HG03175 (cell line): Measurements from ENCODE around the gene GRIFIN.
"Not testable (repeated sequence)": the region's sequence is repeated elsewhere in the genome, so short reads cannot be mapped to it uniquely, and the experiment has no call there.

Source experiments
- ATAC-seq: cut with Tn5 transposase; IDR thresholded peaks from one replicate; pipeline ENCODE4 v1.9.1; 2021; ENCODE audit warnings: mild to moderate bottlenecking, moderate library complexity; ENCODE audit not compliant: unreplicated experiment

GRIFIN gene

GRCh38 chr7:2461268-2462026, 14.8 kb downstream of the GRIFIN start:
- no peak for ATAC-seq

GRCh38 chr7:2460641-2461040, 15.6 kb downstream of the GRIFIN start:
- ATAC-seq: no peak

GRCh38 chr7:2460188-2460587, 16.0 kb downstream of the GRIFIN start:
- ATAC-seq: no peak

GRCh38 chr7:2459674-2460073, 16.5 kb downstream of the GRIFIN start:
- no peak for ATAC-seq

DNA sequence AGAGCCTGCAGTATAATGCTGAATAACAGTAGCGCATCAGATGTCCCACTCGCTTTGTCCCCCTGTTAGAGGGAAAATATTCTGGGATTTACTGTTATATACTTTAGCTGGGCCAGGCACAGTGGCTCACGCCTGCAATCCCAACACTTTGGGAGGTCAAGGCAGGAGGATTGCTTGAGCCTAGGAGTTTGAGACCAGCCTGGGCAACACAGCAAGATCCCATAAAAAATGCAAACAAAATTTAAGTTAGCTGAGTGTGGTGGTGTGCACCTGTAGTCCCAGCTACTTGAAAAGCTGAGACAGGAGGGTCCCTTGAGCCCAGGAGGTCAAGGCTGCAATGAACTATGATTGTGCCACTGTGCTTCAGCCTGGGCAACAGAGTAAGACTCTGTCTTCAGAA, 22.3 kb downstream of the GRIFIN start:
- ATAC-seq: not testable (repeated sequence)

- no peak for ATAC-seq
Observed at GRCh38 chr7:2452643-2453270, 23.4 kb downstream of the GRIFIN start.

DNA sequence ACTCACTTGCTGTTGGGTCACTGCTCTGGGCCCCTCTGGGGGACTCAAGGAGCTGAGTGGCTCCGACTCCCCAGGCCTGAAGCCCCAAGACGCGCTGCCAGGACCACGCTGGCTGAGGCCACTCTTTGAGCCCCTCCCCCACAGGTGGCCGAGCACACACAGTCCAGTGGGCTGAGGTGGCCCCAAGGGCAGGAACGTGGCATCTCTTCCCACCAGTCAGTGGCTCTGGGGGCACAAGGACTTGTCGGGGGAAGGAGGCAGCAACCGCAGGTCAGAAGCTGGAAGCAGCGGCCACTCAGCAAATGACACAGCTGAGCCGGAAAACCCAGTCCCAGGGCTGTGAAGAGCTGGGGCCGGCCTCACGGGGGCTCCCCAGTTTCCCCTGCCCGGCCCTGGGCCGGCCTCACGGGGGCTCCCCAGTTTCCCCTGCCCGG, 24.1 kb downstream of the GRIFIN start:
- ATAC-seq: peak; percentile 23

- ATAC-seq: peak; percentile 78
Observed at GRCh38 chr7:2451171-2452073, 24.8 kb downstream of the GRIFIN start.

DNA sequence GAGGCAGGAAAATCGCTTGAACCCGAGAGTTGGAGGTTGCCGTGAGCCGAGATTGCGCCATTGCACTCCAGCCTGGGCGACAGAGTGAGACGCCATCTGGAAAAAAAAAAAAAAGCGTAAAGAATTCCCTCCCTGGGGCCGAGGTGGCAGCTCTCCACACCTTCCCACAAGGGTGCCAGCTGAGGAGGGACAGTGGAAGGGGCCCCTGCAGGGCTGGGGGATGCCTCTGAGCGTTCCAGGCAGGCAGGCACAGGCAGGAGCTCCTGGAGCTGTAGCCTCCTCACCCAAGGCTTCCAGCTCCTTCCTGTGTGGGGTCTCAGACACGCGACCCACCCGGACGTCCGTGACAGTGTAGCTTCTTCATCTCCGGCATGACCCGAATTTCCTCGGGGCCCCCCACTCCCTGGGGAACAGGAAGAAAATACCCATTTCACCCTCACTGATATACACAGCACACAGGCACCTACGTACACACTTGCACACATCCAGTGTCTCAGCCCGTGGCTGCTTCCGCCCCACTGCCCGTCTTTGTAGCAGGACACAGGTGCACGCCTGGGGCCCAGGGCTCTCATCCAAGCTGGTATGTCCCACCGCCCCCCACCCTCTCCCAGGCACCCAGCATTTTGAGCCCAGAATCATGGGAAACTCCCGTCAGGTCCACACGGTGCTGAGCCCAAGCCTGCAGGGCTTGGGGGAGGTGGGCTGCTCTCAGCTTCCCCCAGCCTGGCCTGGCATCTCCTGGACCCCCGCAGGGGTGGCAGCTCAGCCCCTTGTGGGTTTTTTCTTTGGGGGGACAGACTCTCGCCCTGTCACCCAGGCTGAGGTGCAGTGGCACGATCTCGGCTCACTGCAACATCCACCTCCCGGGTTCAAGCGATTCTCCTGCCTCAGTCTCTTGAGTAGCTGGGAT, 25.7 kb downstream of the GRIFIN start:
- no peak for ATAC-seq

DNA sequence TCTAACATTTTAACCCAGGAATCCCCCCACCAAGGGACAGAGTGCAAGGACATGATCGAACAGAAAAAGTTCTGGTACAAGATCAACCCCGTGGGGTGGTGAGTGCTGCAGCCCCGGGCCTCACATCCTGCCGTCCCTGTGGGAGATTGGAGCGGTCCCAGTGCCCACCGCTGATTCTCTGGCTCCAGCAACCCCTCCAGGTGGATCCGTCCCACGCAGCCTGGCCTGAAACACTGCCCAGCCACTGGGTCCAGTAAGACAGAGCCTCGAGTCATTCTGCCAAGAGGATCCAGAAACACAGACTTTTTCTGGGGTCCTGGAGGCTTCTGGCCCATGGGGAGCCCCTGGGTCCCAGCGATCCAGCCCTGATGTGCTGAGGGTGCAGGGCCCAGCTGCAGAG, 29.5 kb downstream of the GRIFIN start:
- ATAC-seq: no peak

- no peak for ATAC-seq
Observed at GRCh38 chr7:2445898-2446555, 30.2 kb downstream of the GRIFIN start.

DNA sequence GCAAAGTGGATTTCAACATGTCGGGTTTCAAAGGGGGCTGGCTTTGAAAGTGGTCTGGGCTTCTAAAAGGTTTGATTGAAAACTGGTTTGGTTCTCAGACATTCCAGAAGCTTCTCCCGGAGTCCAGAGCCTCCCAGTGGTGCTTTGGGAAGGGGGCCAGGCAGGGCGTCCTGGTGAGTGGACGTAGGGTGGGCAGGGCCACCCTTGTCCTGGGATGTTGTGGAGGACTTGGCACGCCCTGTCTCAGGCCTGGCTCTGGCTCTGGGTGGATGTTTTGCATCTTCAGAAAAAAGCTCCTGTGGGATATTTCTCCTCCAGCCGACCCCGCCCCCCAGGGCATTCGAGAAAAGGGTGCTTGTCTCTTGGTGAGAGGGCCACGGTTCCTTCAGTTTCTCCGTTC, 31.2 kb downstream of the GRIFIN start:
- ATAC-seq: no peak

- ATAC-seq: no peak
Observed at GRCh38 chr7:2444476-2444875, 31.7 kb downstream of the GRIFIN start.

DNA sequence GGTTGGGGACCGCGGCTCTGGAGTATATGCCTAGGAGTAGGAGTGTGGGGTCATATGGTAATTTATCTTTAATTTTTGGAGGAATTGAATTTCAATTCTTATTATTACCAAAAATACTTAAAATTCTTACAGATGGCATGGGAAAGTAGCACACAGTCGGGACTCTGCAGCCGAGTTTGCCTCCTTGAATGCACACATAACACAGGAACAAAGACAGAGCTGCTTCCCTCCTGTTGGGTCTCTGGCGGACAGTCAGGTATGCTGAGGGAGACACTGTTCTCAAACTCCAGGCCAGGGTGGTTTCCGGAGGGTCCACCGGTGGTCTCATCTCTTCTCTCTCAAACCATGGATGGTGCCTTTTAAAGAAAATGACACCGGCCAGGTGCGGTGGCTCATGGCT, 32.7 kb downstream of the GRIFIN start:
- no peak for ATAC-seq

DNA sequence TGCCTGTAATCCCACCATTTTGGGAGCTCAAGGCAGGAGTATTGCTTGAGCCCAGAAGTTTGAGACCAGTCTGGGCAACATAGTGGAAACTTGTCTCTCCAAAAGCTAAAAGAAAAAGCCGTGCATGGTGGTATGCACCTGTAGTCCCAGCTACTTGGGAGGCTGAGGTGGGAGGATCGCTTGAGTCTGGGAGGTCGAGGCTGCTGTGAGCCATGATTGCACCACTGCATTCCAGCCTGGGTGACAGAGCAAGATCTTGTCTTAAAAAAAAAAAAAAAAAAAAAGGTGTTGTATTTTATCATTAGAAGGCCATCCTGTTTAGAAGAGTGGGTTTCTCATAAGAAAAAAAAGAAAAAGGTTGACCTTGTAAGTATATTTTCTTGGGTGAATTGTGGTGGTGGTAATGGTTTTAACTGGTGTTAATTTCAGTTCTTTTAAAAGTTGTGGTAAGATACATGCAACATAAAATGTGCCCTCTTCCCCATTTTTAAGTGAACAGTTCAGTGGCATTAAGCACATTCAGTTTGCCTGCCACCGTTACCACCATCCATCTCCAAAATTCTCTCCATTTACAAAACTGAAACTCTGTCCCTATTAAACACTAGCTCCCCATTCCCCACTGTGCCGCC, 34.7 kb downstream of the GRIFIN start:
- ATAC-seq: no peak

DNA sequence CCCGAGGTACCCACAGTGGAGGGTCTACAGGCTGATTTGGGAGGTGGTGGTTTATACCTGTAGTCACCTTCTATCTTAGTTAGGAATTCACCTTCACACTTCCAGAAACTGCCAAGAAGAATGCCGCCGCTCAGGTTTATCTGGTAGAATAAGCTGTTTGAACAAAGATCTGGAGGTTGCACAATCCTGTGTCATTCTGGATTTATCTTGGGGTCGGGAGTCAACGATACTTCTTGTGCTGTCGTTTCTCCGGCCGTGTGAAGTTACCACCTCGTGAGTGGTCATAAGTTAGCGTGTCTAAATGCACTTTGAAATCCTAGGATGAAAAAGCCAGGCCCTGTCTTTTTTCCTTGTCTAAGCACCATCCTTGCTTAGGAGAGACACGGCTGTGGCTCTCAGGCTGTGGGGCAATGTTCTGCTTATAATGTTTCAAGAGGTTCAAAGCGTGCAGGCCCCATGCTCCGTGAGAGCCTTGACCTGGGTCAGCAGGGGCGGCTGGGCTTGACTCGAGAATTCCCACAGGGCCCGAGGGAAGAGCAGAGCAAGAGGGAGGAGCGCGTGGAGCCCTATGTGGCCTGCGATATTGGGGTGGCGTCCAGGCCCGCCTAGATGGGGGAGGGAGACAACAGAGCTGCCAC, 35.5 kb downstream of the GRIFIN start:
- no peak for ATAC-seq

DNA sequence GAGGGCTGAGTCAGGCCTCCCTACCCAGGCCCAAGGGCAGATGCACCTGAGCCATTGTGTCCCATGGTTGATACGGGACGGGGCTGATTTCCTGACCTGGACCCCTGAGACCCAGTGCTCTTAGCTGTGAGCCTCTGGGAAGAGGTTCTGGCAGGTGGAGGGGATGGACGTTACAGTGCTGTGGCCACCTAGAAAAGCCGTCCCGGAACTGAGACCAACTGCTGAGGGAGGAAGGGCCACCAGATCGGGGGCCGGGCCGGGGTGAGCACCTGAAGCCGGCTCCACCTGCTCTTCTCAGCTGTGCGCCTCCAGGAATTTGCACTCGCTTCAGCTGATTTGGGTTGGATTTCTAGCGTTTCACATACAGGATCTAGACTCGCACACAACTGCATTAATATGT, 37.4 kb downstream of the GRIFIN start:
- no peak for ATAC-seq

- no peak for ATAC-seq
Observed at GRCh38 chr7:2438186-2438585, 38.0 kb downstream of the GRIFIN start.

DNA sequence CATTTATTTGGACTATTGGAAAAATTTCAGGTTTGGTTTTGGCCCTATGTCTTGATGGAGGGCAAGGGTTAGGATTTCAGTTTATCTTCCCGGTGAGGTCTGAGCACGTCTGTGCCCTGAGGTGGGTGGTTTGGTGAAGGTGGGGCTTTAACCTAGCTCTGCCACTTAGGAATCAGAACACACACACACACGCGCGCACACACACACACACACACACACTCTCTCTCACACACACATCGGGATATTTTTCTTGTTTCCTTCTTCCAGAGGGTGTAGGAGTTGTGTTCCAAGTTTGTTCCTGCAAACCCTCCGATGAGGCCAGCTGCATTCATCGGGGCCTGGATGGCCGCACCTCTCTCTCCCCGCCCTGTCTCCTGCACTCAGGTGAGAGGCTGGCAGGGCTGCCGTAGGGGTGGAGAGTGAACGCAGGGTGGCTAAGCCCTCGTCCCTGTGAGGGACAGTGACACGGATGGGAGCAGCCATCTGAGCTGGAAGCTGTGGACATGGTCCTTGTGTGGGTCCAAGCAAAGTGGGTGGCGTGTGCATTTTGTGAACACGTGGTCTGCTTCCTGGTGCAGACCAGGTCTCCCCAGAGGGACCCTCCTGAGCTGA, 38.6 kb downstream of the GRIFIN start:
- no peak for ATAC-seq
